ENCODE results near the gene MTAP. TPM values are rescaled to one million over a fixed set of nuclear protein-coding genes. Genes with fewer than 3 reads are reported as not detected.

Gene MTAP
- total and polyA plus RNA-seq, 2 donors (not counting 1 experiment from before 2014, with no cell fraction given): 9.8 to 38.4 TPM

GRCh38 chr9:21923694-21924093 lies 121.3 kb downstream of the MTAP start:
- Mint-ChIP-seq H3K4me3 (no peak overlapping the region), H3K27ac (no peak overlapping the region), H3K27me3 (no peaks in the 10 kb centered on the region), H3K4me1 (peaks cover 13% of the 10 kb centered on the region), H3K9me3 (ENCODE audit: insufficient read depth) (no peaks in the 10 kb centered on the region)
- Histone ChIP-seq H3K27ac (ENCODE audit: low read length in 2 of 2) (no peak overlapping the region), H3K79me2 (ENCODE audit: control insufficient read depth, insufficient read depth, low read length) (no peaks in the 10 kb centered on the region), H4K20me1 (ENCODE audit: control insufficient read depth, insufficient read depth, low read length, poor library complexity, severe bottlenecking) (no peaks in the 10 kb centered on the region), H3K4me1 (ENCODE audit: control insufficient read depth in 2 of 2, insufficient read depth in 2 of 2, low read length in 2 of 2) (peaks cover 4 to 7% of the 10 kb centered on the region in 2 donors), H3K4me3 (ENCODE audit: control extremely low read depth in 1 of 5, extremely low read depth in 1 of 5, insufficient read depth in 1 of 5, low read depth in 2 of 5, low read length in 4 of 5) (no peak overlapping the region), H3K9me3 (ENCODE audit: control extremely low read depth in 1 of 3, control insufficient read depth in 2 of 3, insufficient read depth in 1 of 3, low read length in 2 of 3) (no peaks in the 10 kb centered on the region), H3K9ac (ENCODE audit: low read length) (no peak overlapping the region), H2AFZ (ENCODE audit: insufficient read depth, low read depth, low read length, poor library complexity, severe bottlenecking) (no peak overlapping the region), H3K27me3 (replicated peaks in 1 of 4; ENCODE audit: control extremely low read depth in 1 of 4, control insufficient read depth in 3 of 4, insufficient read depth in 4 of 4, low read length in 3 of 4) (no peaks in the 10 kb centered on the region), H3K36me3 (replicated peaks in 1 of 2; ENCODE audit: control extremely low read depth in 1 of 2, control insufficient read depth in 1 of 2, extremely low read depth in 1 of 2, insufficient read depth in 2 of 2, low read length in 1 of 2) (no peaks in the 10 kb centered on the region), H3K4me2 (replicated peaks; ENCODE audit: low read depth, low read length, poor library complexity, severe bottlenecking) (no peak overlapping the region)
- ChIA-PET CTCF (no interaction called here), POLR2A (no interaction called here)
- intact Hi-C loops (cut with micrococcal nuclease): loop anchor here (10.0 kb wide), 1 partner anchor 59 kb away; no protein-coding TSS in a partner anchor
- WGBS (ENCODE audit: insufficient coverage): 86% methylated on average over 1 of the region's 1 CpG
- ATAC-seq (ENCODE audit: low read depth): no peak
- TF ChIP-seq CTCF (IDR thresholded peaks at IDR 0.05) (no peak), EZH2 (IDR thresholded peaks at IDR 0.05; ENCODE audit: borderline replicate concordance, insufficient read depth, low read depth, low read length, poor library complexity, severe bottlenecking) (no peak)
- no peak for DNase-seq

- H3K4me3 ChIP-seq (ENCODE audit: control extremely low read depth in 1 of 5, extremely low read depth in 1 of 5, insufficient read depth in 1 of 5, low read depth in 2 of 5, low read length in 4 of 5): no peak overlapping the region
- no peaks in the 10 kb centered on the region for H3K79me2 ChIP-seq (ENCODE audit: control insufficient read depth, insufficient read depth, low read length)
- no peaks in the 10 kb centered on the region for H3K4me1 Mint-ChIP-seq
- ChIA-PET CTCF (no interaction called here), POLR2A (no interaction called here)
- no peak for ATAC-seq (ENCODE audit: low read depth)
- no peak overlapping the region for H3K27ac ChIP-seq (ENCODE audit: low read length in 2 of 2)
- H3K27me3 ChIP-seq (replicated peaks in 1 of 4; ENCODE audit: control extremely low read depth in 1 of 4, control insufficient read depth in 3 of 4, insufficient read depth in 4 of 4, low read length in 3 of 4): no peaks in the 10 kb centered on the region
- H3K9me3 Mint-ChIP-seq (ENCODE audit: insufficient read depth): no peaks in the 10 kb centered on the region
- no peaks in the 10 kb centered on the region for H3K9me3 ChIP-seq (ENCODE audit: control extremely low read depth in 1 of 3, control insufficient read depth in 2 of 3, insufficient read depth in 1 of 3, low read length in 2 of 3)
- TF ChIP-seq CTCF (IDR thresholded peaks at IDR 0.05) (no peak), EZH2 (IDR thresholded peaks at IDR 0.05; ENCODE audit: borderline replicate concordance, insufficient read depth, low read depth, low read length, poor library complexity, severe bottlenecking) (no peak)
- no peaks in the 10 kb centered on the region for H3K27me3 Mint-ChIP-seq
- no peak overlapping the region for H3K4me2 ChIP-seq (replicated peaks; ENCODE audit: low read depth, low read length, poor library complexity, severe bottlenecking)
- intact Hi-C loops (cut with micrococcal nuclease): loop anchor here (10.0 kb wide), 1 partner anchor 63 kb away; no protein-coding TSS in a partner anchor
- H4K20me1 ChIP-seq (ENCODE audit: control insufficient read depth, insufficient read depth, low read length, poor library complexity, severe bottlenecking): no peaks in the 10 kb centered on the region
- H3K27ac Mint-ChIP-seq: no peak overlapping the region
- no peak for DNase-seq
- H3K36me3 ChIP-seq (replicated peaks in 1 of 2; ENCODE audit: control extremely low read depth in 1 of 2, control insufficient read depth in 1 of 2, extremely low read depth in 1 of 2, insufficient read depth in 2 of 2, low read length in 1 of 2): no peaks in the 10 kb centered on the region
- no peak overlapping the region for H3K4me3 Mint-ChIP-seq
- no peak overlapping the region for H2AFZ ChIP-seq (ENCODE audit: insufficient read depth, low read depth, low read length, poor library complexity, severe bottlenecking)
- no peak overlapping the region for H3K9ac ChIP-seq (ENCODE audit: low read length)
- no peaks in the 10 kb centered on the region for H3K4me1 ChIP-seq (ENCODE audit: control insufficient read depth in 2 of 2, insufficient read depth in 2 of 2, low read length in 2 of 2)
These were observed 125.3 kb downstream of the MTAP start for GRCh38 chr9:21927752-21928151.

All from B cell (primary cell).